HG03521 (cell line): ENCODE measurements around the gene ATP1B3.
"Not testable (repeated sequence)": the region's sequence is repeated elsewhere in the genome, so short reads cannot be mapped to it uniquely, and the experiment has no call there.

ENCODE experiments used
- ATAC-seq: cut with Tn5 transposase; IDR thresholded peaks from one replicate; pipeline ENCODE4 v1.9.1; 2021; ENCODE audit warnings: mild to moderate bottlenecking, moderate library complexity; ENCODE audit not compliant: unreplicated experiment

The ATP1B3 gene

GRCh38 chr3:141941093-141941492, 64.7 kb downstream of the ATP1B3 start:
- ATAC-seq, result no peak

GRCh38 chr3:141942006-141942405, 65.6 kb downstream of the ATP1B3 start:
- no peak for ATAC-seq

- no peak for ATAC-seq
Observed at GRCh38 chr3:141945726-141946485, 69.5 kb downstream of the ATP1B3 start.

GRCh38 chr3:141949399-141949798, 73.0 kb downstream of the ATP1B3 start:
- ATAC-seq, result no peak

- no peak for ATAC-seq
Observed at GRCh38 chr3:141949972-141950371, 73.5 kb downstream of the ATP1B3 start.

GRCh38 chr3:141950572-141951493, 74.4 kb downstream of the ATP1B3 start:
- no peak for ATAC-seq

GRCh38 chr3:141952611-141953010, 76.2 kb downstream of the ATP1B3 start:
- no peak for ATAC-seq

- ATAC-seq, result no peak
Observed at GRCh38 chr3:141955175-141955574, 78.7 kb downstream of the ATP1B3 start.

- no peak for ATAC-seq
Observed at GRCh38 chr3:141959589-141960554, 83.4 kb downstream of the ATP1B3 start.

- ATAC-seq, result no peak
Observed at GRCh38 chr3:141960731-141961130, 84.3 kb downstream of the ATP1B3 start.

GRCh38 chr3:141963301-141963700, 86.9 kb downstream of the ATP1B3 start:
- no peak for ATAC-seq

GRCh38 chr3:141965471-141965870, 89.0 kb downstream of the ATP1B3 start:
- ATAC-seq, result no peak

- no peak for ATAC-seq
Observed at GRCh38 chr3:141969711-141970110, 93.3 kb downstream of the ATP1B3 start.

- no peak for ATAC-seq
Observed at GRCh38 chr3:141971571-141971970, 95.1 kb downstream of the ATP1B3 start.

GRCh38 chr3:141972399-141972798, 96.0 kb downstream of the ATP1B3 start:
- ATAC-seq, result no peak

- ATAC-seq, result not testable (repeated sequence)
Observed at GRCh38 chr3:141974777-141975176, 98.3 kb downstream of the ATP1B3 start.
